B cell (primary cell): ENCODE data around the gene TOX2. TPM values are rescaled to one million over a fixed set of nuclear protein-coding genes. Genes with fewer than 3 reads are reported as not detected.

ENCODE experiments used
- ATAC-seq: fragments of 200-7000 bp; cut with Tn5 transposase; one replicate; pipeline ENCODE4 v1.10.0; 2021; ENCODE audit warnings: low read depth, mild to moderate bottlenecking, moderate number of reproducible peaks, moderate library complexity
- CTCF ChIA-PET: fragments of 350-600 bp; sonication (Branson Sonifier 250); formaldehyde crosslinking; loops from one replicate; lab custom pipeline; 2021; ENCODE audit warnings: antibody characterized with exemption, inconsistent platforms; lab: Charles Lee
- POLR2A ChIA-PET: fragments of 350-600 bp; sonication (Branson Sonifier 250); formaldehyde crosslinking; loops from one replicate; lab custom pipeline; 2021; ENCODE audit warnings: antibody characterized with exemption; lab: Charles Lee
- DNase-seq: peaks from one replicate; pipeline ENCODE4 v3.0.0; 2013
- H2AFZ ChIP-seq: 2 replicates; pipeline ENCODE4 v1.6.1; 2012; ENCODE audit warnings: mild to moderate bottlenecking, low read depth, low read length; ENCODE audit not compliant: insufficient read depth, poor library complexity, severe bottlenecking
- H3K27ac ChIP-seq, 2 donors: 1 replicate in 1 of 2; 2 replicates in 1 of 2; pipeline ENCODE4 v1.5.1; 2012 to 2013; ENCODE audit warnings: low read length in 2 of 2, mild to moderate bottlenecking in 2 of 2, moderate library complexity in 1 of 2
- H3K27me3 ChIP-seq, 4 experiments: fragments of 200-600 bp in 1 of 4; sonication (generic) in 1 of 4; replicated peaks in 1 of 4; 1 replicate in 2 of 4; 2 replicates in 2 of 4; pipeline versions ENCODE4 v1.6.1 to v1.7.0; 2013 to 2016; ENCODE audit warnings: low read length in 3 of 4, mild to moderate bottlenecking in 2 of 4, mixed read lengths in 1 of 4, moderate library complexity in 1 of 4; ENCODE audit not compliant: insufficient read depth in 4 of 4, control insufficient read depth in 3 of 4; ENCODE audit errors: control extremely low read depth in 1 of 4
- H3K36me3 ChIP-seq, 2 experiments: replicated peaks in 1 of 2; 1 replicate in 1 of 2; 2 replicates in 1 of 2; pipeline versions ENCODE4 v1.6.1 to v1.7.1; 2013; ENCODE audit warnings: low read length in 1 of 2; ENCODE audit not compliant: insufficient read depth in 2 of 2, control insufficient read depth in 1 of 2; ENCODE audit errors: control extremely low read depth in 1 of 2, extremely low read depth in 1 of 2
- H3K4me1 ChIP-seq, 2 donors: fragments of 200-600 bp in 1 of 2; sonication (generic) in 1 of 2; 1 replicate in 1 of 2; 2 replicates in 1 of 2; pipeline versions ENCODE4 v1.5.1 to v1.6.1; 2013 to 2017; ENCODE audit warnings: low read length in 2 of 2; ENCODE audit not compliant: control insufficient read depth in 2 of 2, insufficient read depth in 2 of 2
- H3K4me2 ChIP-seq: replicated peaks from 2 replicates; pipeline ENCODE3; 2012; ENCODE audit warnings: mild to moderate bottlenecking, low read depth, low read length; ENCODE audit not compliant: poor library complexity, severe bottlenecking
- H3K4me3 ChIP-seq, 5 experiments: fragments of 200-600 bp in 1 of 5; sonication (generic) in 1 of 5; 1 replicate in 3 of 5; 2 replicates in 2 of 5; pipeline versions ENCODE4 v1.5.1 to v1.7.0; 2011 to 2016; ENCODE audit warnings: low read length in 4 of 5, mild to moderate bottlenecking in 4 of 5, low read depth in 2 of 5, control low read depth in 1 of 5, moderate library complexity in 1 of 5; ENCODE audit not compliant: insufficient read depth in 1 of 5; ENCODE audit errors: control extremely low read depth in 1 of 5, extremely low read depth in 1 of 5
- H3K79me2 ChIP-seq: fragments of 200-600 bp; sonication (generic); one replicate; pipeline ENCODE4 v1.6.0; 2016; ENCODE audit warnings: low read length; ENCODE audit not compliant: control insufficient read depth, insufficient read depth
- H3K9ac ChIP-seq: fragments of 200-600 bp; sonication (generic); 2 replicates; pipeline ENCODE4 v1.6.1; 2017; ENCODE audit warnings: mild to moderate bottlenecking, low read length, moderate library complexity
- H3K9me3 ChIP-seq, 3 donors: one replicate each; pipeline versions ENCODE4 v1.6.1 to v1.7.1; 2013; ENCODE audit warnings: low read length in 2 of 3; ENCODE audit not compliant: control insufficient read depth in 2 of 3, insufficient read depth in 1 of 3; ENCODE audit errors: control extremely low read depth in 1 of 3
- H4K20me1 ChIP-seq: 2 replicates; pipeline ENCODE4 v1.6.0; 2012; ENCODE audit warnings: mild to moderate bottlenecking, low read length; ENCODE audit not compliant: insufficient read depth, control insufficient read depth, poor library complexity, severe bottlenecking
- H3K27ac Mint-ChIP-seq: one replicate; pipeline ENCODE4 v1.8.0; 2021; ENCODE audit warnings: mixed read lengths
- H3K27me3 Mint-ChIP-seq: one replicate; pipeline ENCODE4 v1.8.0; 2021; ENCODE audit warnings: mixed read lengths
- H3K4me1 Mint-ChIP-seq: one replicate; pipeline ENCODE4 v1.8.0; 2021; ENCODE audit warnings: mixed read lengths
- H3K4me3 Mint-ChIP-seq: one replicate; pipeline ENCODE4 v1.8.0; 2021; ENCODE audit warnings: mixed read lengths
- H3K9me3 Mint-ChIP-seq: one replicate; pipeline ENCODE4 v1.8.0; 2022; ENCODE audit warnings: mixed read lengths; ENCODE audit not compliant: insufficient read depth
- EZH2 ChIP-seq: IDR thresholded peaks from 2 replicates; pipeline ENCODE4 v1.6.1; 2012; ENCODE audit warnings: borderline replicate concordance, low read depth, mild to moderate bottlenecking, moderate library complexity, low read length; ENCODE audit not compliant: insufficient read depth, poor library complexity, severe bottlenecking
- WGBS: methylation state at CpG from one replicate; pipeline ENCODE4 v1.1.5; 2013; ENCODE audit warnings: missing lambda C conversion rate; ENCODE audit not compliant: insufficient coverage; 5-methylcytosine and 5-hydroxymethylcytosine counted together
- intact Hi-C: fragments of 100-400 bp; cut with micrococcal nuclease; formaldehyde crosslinking; loops from one replicate; pipeline ENCODE4 v1.10.0; 2022
- polyA plus RNA-seq: library from polyadenylated mRNA; depleted of rRNA; stranded (reverse); fragments of >200 nt; gene quantifications from 2 replicates; pipeline ENCODE4 v1.2.3, GENCODE V29; 2012
- total RNA-seq, 2 donors: library from RNA; stranded (reverse); fragments of 120-200 nt in 1 of 2; gene quantifications; 1 replicate in 1 of 2; 2 replicates in 1 of 2; pipeline versions ENCODE4 v1.2.3 to v1.2.4, GENCODE V29; 2013 to 2022
- TF ChIP-seq, protein P1 (sequence below): fragments of 200-600 bp; IDR thresholded peaks from one replicate; pipeline ENCODE4 v1.8.0; 2022; ENCODE audit warnings: antibody characterized with exemption, mild to moderate bottlenecking

The TOX2 gene
- total and polyA plus RNA-seq, 2 donors (not counting 1 experiment from before 2014, with no cell fraction given), result 1.2 to 4.1 TPM

DNA sequence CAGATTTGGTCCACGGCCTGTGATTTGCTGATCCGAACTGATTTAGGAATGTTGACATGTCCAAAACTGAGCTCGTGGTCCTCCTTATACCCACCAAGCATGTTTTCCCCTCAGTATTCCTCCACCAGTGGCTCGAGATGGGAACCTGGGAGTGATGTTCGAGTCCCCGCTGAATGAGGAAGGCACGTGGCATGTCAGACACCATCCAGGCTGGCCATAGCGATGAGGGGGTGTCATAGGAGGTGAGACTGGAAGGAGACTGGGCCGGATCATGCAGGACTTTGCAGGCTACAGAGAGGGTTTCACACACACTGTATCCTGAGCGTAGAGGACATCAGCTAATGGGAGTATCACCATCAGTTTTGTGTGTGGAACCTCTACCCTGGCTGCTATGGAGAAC is 78.2 kb downstream of the TOX2 start:
- CTCF ChIA-PET, result no interaction called here
- no peak for ATAC-seq

DNA sequence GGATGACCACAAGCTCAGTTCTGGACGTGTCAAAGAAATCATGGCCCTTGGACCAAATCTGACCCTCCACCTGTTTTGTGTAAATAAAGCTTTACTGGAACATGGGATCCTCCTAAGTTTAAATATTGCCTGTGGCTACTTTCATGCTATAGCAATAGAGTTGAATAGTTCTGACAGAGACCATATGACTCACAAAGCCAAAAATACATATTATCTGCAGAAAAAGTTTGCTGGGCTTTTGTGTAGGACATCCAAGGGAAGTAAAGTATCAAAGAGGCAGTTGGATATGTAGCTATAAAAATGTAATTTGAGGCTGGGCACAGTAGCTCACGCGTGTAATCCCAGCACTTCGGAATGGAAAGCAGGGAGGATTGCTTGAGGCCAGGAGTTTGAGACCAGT is 78.9 kb downstream of the TOX2 start:
- Histone ChIP-seq H3K79me2 (no peaks in the 10 kb centered on the region), H3K9me3 (no peaks in the 10 kb centered on the region), H3K27ac (no peak overlapping the region), H3K4me1 (no peaks in the 10 kb centered on the region), H3K9ac (no peak overlapping the region), H3K4me3 (no peak overlapping the region), H3K27me3 (peaks cover 0 to 4% (median 0%) of the 10 kb centered on the region in 4 experiments), H3K36me3 (no peaks in the 10 kb centered on the region), H4K20me1 (no peaks in the 10 kb centered on the region), H3K4me2 (no peak overlapping the region), H2AFZ (no peak overlapping the region)
- ChIA-PET POLR2A (no interaction called here), CTCF (no interaction called here)
- Mint-ChIP-seq H3K9me3 (peaks cover 2% of the 10 kb centered on the region), H3K4me1 (no peaks in the 10 kb centered on the region), H3K27ac (no peak overlapping the region), H3K27me3 (no peaks in the 10 kb centered on the region), H3K4me3 (no peak overlapping the region)
- DNase-seq, result no peak
- ATAC-seq, result no peak
- intact Hi-C loops, result no loop called here
- WGBS, result 81% methylated on average over 4 of the region's 4 CpGs
- no peak for TF ChIP-seq EZH2
- TF ChIP-seq, protein P1, sequence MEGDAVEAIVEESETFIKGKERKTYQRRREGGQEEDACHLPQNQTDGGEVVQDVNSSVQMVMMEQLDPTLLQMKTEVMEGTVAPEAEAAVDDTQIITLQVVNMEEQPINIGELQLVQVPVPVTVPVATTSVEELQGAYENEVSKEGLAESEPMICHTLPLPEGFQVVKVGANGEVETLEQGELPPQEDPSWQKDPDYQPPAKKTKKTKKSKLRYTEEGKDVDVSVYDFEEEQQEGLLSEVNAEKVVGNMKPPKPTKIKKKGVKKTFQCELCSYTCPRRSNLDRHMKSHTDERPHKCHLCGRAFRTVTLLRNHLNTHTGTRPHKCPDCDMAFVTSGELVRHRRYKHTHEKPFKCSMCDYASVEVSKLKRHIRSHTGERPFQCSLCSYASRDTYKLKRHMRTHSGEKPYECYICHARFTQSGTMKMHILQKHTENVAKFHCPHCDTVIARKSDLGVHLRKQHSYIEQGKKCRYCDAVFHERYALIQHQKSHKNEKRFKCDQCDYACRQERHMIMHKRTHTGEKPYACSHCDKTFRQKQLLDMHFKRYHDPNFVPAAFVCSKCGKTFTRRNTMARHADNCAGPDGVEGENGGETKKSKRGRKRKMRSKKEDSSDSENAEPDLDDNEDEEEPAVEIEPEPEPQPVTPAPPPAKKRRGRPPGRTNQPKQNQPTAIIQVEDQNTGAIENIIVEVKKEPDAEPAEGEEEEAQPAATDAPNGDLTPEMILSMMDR, result no peak

More for the DNA sequence above, 78.2 kb downstream of the TOX2 start:
- no peaks in the 10 kb centered on the region for H3K27me3 Mint-ChIP-seq
- peaks cover 2% of the 10 kb centered on the region for H3K9me3 Mint-ChIP-seq
- no peaks in the 10 kb centered on the region for H4K20me1 ChIP-seq
- no peaks in the 10 kb centered on the region for H3K79me2 ChIP-seq
- H2AFZ ChIP-seq, result no peak overlapping the region
- H3K36me3 ChIP-seq, result no peaks in the 10 kb centered on the region
- 79% methylated on average over 7 of the region's 10 CpGs for WGBS
- H3K4me1 Mint-ChIP-seq, result no peaks in the 10 kb centered on the region
- POLR2A ChIA-PET, result no interaction called here
- no peaks in the 10 kb centered on the region for H3K4me1 ChIP-seq
- no peak overlapping the region for H3K27ac ChIP-seq
- no peak overlapping the region for H3K4me2 ChIP-seq
- intact Hi-C loops, result no loop called here
- TF ChIP-seq, protein P1, result no peak
- TF ChIP-seq EZH2, result no peak
- no peaks in the 10 kb centered on the region for H3K9me3 ChIP-seq
- no peak for DNase-seq
- H3K4me3 Mint-ChIP-seq, result no peak overlapping the region
- H3K27ac Mint-ChIP-seq, result no peak overlapping the region
- H3K9ac ChIP-seq, result no peak overlapping the region
- peaks cover 0 to 4% (median 0%) of the 10 kb centered on the region in 4 experiments for H3K27me3 ChIP-seq
- no peak overlapping the region for H3K4me3 ChIP-seq
